Esophagus (tissue), 2 donors: ENCODE results near the gene FOXI1. TPM values are rescaled to one million over a fixed set of nuclear protein-coding genes. Genes with fewer than 3 reads are reported as not detected.

Experiments
- H3K27ac ChIP-seq, 2 donors: one replicate each; pipeline ENCODE4 v1.5.1; 2013; ENCODE audit warnings: low read depth in 2 of 2, mild to moderate bottlenecking in 2 of 2, inconsistent platforms in 1 of 2, low read length in 1 of 2, moderate library complexity in 1 of 2
- H3K27me3 ChIP-seq, 2 donors: one replicate each; pipeline ENCODE4 v1.6.1; 2013; ENCODE audit warnings: low read length in 2 of 2, control low read depth in 1 of 2, mild to moderate bottlenecking in 1 of 2; ENCODE audit not compliant: insufficient read depth in 2 of 2, control insufficient read depth in 1 of 2
- H3K36me3 ChIP-seq, 2 donors: one replicate each; pipeline ENCODE4 v1.6.1; 2013; ENCODE audit warnings: low read length in 1 of 2; ENCODE audit not compliant: control insufficient read depth in 2 of 2, insufficient read depth in 2 of 2
- H3K4me1 ChIP-seq, 2 donors: one replicate each; pipeline ENCODE4 v1.6.1; 2013; ENCODE audit warnings: low read length in 1 of 2; ENCODE audit not compliant: control insufficient read depth in 2 of 2, insufficient read depth in 2 of 2
- H3K4me3 ChIP-seq, 2 donors: one replicate each; pipeline ENCODE4 v1.5.1; 2013; ENCODE audit warnings: low read length in 2 of 2, mild to moderate bottlenecking in 2 of 2, low read depth in 1 of 2, moderate library complexity in 1 of 2
- H3K9me3 ChIP-seq, 2 donors: one replicate each; pipeline ENCODE4 v1.6.1; 2013; ENCODE audit warnings: mild to moderate bottlenecking in 2 of 2, low read depth in 1 of 2, low read length in 1 of 2, moderate library complexity in 1 of 2; ENCODE audit not compliant: control insufficient read depth in 2 of 2, insufficient read depth in 1 of 2
- WGBS, 2 donors: extraction: QIAGEN DNeasy Blood & Tissue Kit; methylation state at CpG; one replicate each; pipeline ENCODE4 v1.1.7; 2013; 5-methylcytosine and 5-hydroxymethylcytosine counted together
- polyA plus RNA-seq, 2 donors: library from polyadenylated mRNA; stranded (reverse); fragments of 200-250 nt; gene quantifications; one replicate each; pipeline ENCODE4 v1.2.3, GENCODE V29; 2013
- donor health status: healthy with polysubstance abuse.
- donor health status: Bipolar disorder and iron deficiency.

Gene FOXI1
- polyA plus RNA-seq, 2 donors, result not detected

- Histone ChIP-seq H3K4me1 (no peaks in the 10 kb centered on the region), H3K27me3 (no peaks in the 10 kb centered on the region), H3K9me3 (no peaks in the 10 kb centered on the region), H3K4me3 (no peak overlapping the region), H3K27ac (no peak overlapping the region), H3K36me3 (no peaks in the 10 kb centered on the region)
- WGBS, 2 donors, result 73 to 82% methylated on average over 4 of the region's 4 CpGs
Measured at GRCh38 chr5:170154297-170154696, 48.6 kb downstream of the FOXI1 start.

GRCh38 chr5:170154744-170155143 is 49.0 kb downstream of the FOXI1 start:
- no peaks in the 10 kb centered on the region for H3K36me3 ChIP-seq
- WGBS, 2 donors, result 76% methylated on average over 2 of the region's 2 CpGs
- H3K4me1 ChIP-seq, result no peaks in the 10 kb centered on the region
- H3K27ac ChIP-seq, result no peak overlapping the region
- H3K4me3 ChIP-seq, result no peak overlapping the region
- H3K9me3 ChIP-seq, result no peaks in the 10 kb centered on the region
- H3K27me3 ChIP-seq, result no peaks in the 10 kb centered on the region

DNA sequence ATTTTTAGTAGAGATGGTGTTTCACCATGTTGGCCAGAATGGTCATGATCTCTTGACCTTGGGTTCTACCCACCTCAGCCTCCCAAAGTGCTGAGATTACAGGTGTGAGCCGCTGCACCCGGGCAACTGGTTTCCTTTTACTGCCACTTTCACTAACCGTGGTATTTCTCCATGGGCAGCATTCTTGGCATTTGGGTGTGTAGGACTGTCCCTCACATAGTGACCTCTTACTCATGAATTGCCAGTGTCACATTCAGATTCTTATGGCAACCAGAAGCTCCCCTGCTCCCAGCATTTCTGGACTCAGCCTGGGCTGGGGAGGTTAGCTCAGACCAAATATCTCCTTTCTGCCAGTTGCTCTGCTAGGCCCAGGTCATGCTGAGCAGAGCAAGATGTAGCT is 50.1 kb downstream of the FOXI1 start:
- no peaks in the 10 kb centered on the region for H3K36me3 ChIP-seq
- no peaks in the 10 kb centered on the region for H3K9me3 ChIP-seq
- no peak overlapping the region for H3K27ac ChIP-seq
- 78 to 95% methylated on average over 3 of the region's 3 CpGs for WGBS, 2 donors
- no peaks in the 10 kb centered on the region for H3K4me1 ChIP-seq
- no peaks in the 10 kb centered on the region for H3K27me3 ChIP-seq
- no peak overlapping the region for H3K4me3 ChIP-seq

DNA sequence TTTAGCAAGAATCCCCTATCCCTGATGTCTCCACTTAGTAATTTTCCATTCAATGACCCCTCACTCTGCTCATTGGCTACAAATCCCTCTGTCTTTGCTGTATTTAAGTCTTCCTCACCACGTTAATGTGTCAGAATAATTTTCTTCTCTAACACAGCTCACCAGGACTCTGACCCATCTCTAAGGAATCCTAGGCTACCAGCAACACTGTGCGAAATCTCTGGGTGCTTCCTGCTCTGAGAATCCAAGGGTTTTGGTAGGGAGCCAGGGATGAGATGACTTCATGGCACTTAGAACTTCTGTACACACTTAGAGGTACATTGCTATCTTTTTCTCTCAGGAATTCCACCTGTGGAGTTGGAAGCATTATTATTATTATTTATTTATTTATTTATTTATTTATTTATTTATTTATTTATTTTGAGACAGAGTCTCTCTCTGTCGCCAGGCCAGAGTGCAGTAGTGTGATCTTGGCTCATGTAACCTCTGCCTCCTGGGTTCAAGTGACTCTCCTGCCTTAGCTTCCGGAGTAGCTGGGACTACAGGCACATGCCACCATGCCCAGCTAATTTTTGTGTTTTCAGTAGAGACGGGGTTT is 53.5 kb downstream of the FOXI1 start:
- H3K4me1 ChIP-seq, result no peaks in the 10 kb centered on the region
- H3K4me3 ChIP-seq, result no peak overlapping the region
- no peak overlapping the region for H3K27ac ChIP-seq
- no peaks in the 10 kb centered on the region for H3K27me3 ChIP-seq
- WGBS, 2 donors, result 78 to 82% methylated on average over 5 of the region's 5 CpGs
- no peaks in the 10 kb centered on the region for H3K9me3 ChIP-seq
- H3K36me3 ChIP-seq, result no peaks in the 10 kb centered on the region

Other genes starting within 250 kb of the FOXI1 start
- under 1 TPM in 1 of 2 donors, not detected in 1; 0.01 TPM for gene INSYN2B, start 125.4 kb upstream of the FOXI1 start, polyA plus RNA-seq
- under 1 TPM in 1 of 2 donors, not detected in 1; 0.06 TPM for gene C5orf58, start 127.1 kb downstream of the FOXI1 start, polyA plus RNA-seq
- gene LCP2, start 191.9 kb downstream of the FOXI1 start, polyA plus RNA-seq, result 1 to 10 TPM; 2.4 to 2.6 TPM